ENCODE measurements around the gene TMEM182.

TMEM182 gene

DNA sequence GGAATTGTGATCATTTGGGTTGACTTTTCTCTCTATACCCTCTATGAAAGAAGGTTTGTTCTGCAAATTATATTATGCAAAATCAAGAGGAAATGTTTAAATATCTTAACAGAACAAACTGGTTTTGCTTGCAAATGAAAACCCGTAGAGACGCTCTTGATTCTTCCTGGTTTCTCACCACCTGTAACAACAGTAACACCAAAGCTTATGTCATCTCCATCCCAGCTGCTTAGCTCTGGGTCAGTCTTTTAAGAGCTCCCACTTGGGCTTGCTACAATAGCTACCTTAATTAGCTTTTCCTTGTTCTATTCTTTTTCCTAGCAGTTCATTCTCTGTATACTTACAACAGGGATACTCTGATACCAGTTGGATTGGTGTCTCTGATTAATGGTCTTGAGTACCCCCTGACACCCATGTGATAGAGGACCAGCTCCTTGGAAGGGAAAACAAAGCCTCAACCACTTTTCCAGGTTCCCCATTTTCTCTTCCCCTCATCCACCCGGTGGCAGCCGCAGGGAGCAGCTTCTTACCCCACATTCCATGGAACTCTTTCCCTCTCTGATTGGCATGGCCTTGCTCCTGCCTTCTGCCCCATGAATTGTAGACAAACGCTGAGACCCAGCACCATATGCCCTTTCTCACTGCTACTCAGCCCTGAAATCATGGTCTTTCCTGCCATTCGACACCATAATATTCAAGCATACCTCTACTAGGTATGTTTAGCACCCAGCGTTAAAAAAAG, 27.7 kb downstream of the TMEM182 start:
- Histone ChIP-seq H3K4me1 (ENCODE audit: insufficient read depth, low read length) (no peaks in the 10 kb centered on the region; the same call in 1 of the 2 replicates), H3K9ac (ENCODE audit: low read depth, low read length) (no peak overlapping the region), H3K27ac (ENCODE audit: low read length) (no peak overlapping the region), H3K4me3 (ENCODE audit: low read length) (no peak overlapping the region), H3K9me3 (ENCODE audit: insufficient read depth, low read depth, low read length) (no peaks in the 10 kb centered on the region), H3K27me3 (ENCODE audit: insufficient read depth, low read length) (no peaks in the 10 kb centered on the region), H3K36me3 (ENCODE audit: insufficient read depth, low read depth, low read length) (no peaks in the 10 kb centered on the region)

- Histone ChIP-seq H3K9me3 (ENCODE audit: insufficient read depth, low read depth, low read length) (no peaks in the 10 kb centered on the region), H3K9ac (ENCODE audit: low read depth, low read length) (no peak overlapping the region), H3K4me1 (ENCODE audit: insufficient read depth, low read length) (no peaks in the 10 kb centered on the region; the same call in 1 of the 2 replicates), H3K27me3 (ENCODE audit: insufficient read depth, low read length) (no peaks in the 10 kb centered on the region), H3K36me3 (ENCODE audit: insufficient read depth, low read depth, low read length) (no peaks in the 10 kb centered on the region), H3K27ac (ENCODE audit: low read length) (no peak overlapping the region), H3K4me3 (ENCODE audit: low read length) (no peak overlapping the region)
These were observed 28.2 kb downstream of the TMEM182 start for GRCh38 chr2:102790091-102790455.

DNA sequence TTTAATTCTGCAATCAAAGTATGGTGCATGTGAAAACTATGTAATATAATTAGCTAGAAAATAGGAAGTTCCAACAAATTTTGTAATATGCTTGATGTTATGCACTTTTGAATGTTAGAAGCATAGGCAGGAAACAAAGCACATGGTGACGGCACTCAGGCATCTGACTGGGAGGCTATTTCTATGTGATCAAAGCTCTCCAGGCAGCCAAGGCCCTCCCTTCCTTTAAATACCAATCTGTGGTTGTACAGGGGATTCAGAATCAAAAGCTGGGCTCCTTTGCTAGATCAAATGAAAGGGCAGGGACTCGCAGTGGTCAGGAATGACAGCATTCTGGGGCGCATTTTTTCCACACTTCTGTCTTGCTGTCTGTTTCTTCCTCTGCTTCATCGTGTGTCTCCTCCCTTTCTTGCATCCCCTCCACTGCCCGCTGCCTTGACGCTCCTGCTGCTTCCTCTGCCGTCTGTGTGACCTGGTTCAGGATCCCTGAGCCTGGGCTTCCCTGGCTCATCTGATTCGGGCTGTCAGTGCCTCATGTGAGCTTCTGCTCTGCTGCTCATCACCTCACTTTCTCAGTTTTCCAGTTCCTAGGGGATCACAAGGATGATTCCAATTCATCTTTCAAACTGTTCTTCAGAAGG, 30.9 kb downstream of the TMEM182 start:
- no peaks in the 10 kb centered on the region for H3K4me1 ChIP-seq (ENCODE audit: insufficient read depth, low read length)
- no peak overlapping the region for H3K27ac ChIP-seq (ENCODE audit: low read length)
- no peaks in the 10 kb centered on the region for H3K9me3 ChIP-seq (ENCODE audit: insufficient read depth, low read depth, low read length)
- no peaks in the 10 kb centered on the region for H3K27me3 ChIP-seq (ENCODE audit: insufficient read depth, low read length)
- no peaks in the 10 kb centered on the region for H3K36me3 ChIP-seq (ENCODE audit: insufficient read depth, low read depth, low read length)
- H3K4me3 ChIP-seq (ENCODE audit: low read length), result no peak overlapping the region
- no peak overlapping the region for H3K9ac ChIP-seq (ENCODE audit: low read depth, low read length)

DNA sequence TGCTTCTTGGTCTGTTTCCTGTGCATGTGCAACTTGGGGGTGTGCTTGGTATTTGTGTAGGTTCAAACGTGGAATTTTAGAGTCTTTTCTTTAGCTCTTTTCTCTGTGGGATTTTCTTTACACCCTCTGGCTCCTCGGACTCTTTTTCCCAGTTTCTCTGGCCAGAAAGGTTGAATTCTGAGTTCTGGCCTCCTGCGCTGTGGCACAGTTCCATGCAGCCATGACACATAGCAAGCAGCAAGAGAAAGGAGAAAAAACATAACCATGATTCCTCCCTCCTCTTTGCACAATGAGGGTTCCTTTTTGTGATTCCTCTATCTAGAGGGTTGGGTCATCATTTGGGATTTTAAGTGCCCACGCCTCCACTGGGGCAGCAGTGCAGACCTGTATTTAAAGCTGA, 33.8 kb downstream of the TMEM182 start:
- Histone ChIP-seq H3K27ac (ENCODE audit: low read length) (no peak overlapping the region), H3K27me3 (ENCODE audit: insufficient read depth, low read length) (no peaks in the 10 kb centered on the region), H3K36me3 (ENCODE audit: insufficient read depth, low read depth, low read length) (peaks cover 23% of the 10 kb centered on the region)

GRCh38 chr2:102796337-102796736, 34.5 kb downstream of the TMEM182 start:
- H3K9me3 ChIP-seq (ENCODE audit: insufficient read depth, low read depth, low read length), result peaks cover 25% of the 10 kb centered on the region
- H3K27ac ChIP-seq (ENCODE audit: low read length), result no peak overlapping the region
- no peaks in the 10 kb centered on the region for H3K4me1 ChIP-seq (ENCODE audit: insufficient read depth, low read length)
- H3K36me3 ChIP-seq (ENCODE audit: insufficient read depth, low read depth, low read length), result peaks cover 29% of the 10 kb centered on the region
- no peaks in the 10 kb centered on the region for H3K27me3 ChIP-seq (ENCODE audit: insufficient read depth, low read length)
- H3K9ac ChIP-seq (ENCODE audit: low read depth, low read length), result no peak overlapping the region
- no peak overlapping the region for H3K4me3 ChIP-seq (ENCODE audit: low read length)

More for the DNA sequence above, 33.8 kb downstream of the TMEM182 start:
- no peak overlapping the region for H3K9ac ChIP-seq (ENCODE audit: low read depth, low read length)
- H3K4me3 ChIP-seq (ENCODE audit: low read length), result no peak overlapping the region
- peaks cover 18% of the 10 kb centered on the region for H3K9me3 ChIP-seq (ENCODE audit: insufficient read depth, low read depth, low read length)
- H3K4me1 ChIP-seq (ENCODE audit: insufficient read depth, low read length), result no peaks in the 10 kb centered on the region

- peaks cover 37% of the 10 kb centered on the region for H3K9me3 ChIP-seq (ENCODE audit: insufficient read depth, low read depth, low read length)
- H3K27me3 ChIP-seq (ENCODE audit: insufficient read depth, low read length), result no peaks in the 10 kb centered on the region
- no peak overlapping the region for H3K9ac ChIP-seq (ENCODE audit: low read depth, low read length)
- H3K36me3 ChIP-seq (ENCODE audit: insufficient read depth, low read depth, low read length), result peaks cover 34% of the 10 kb centered on the region
- H3K4me3 ChIP-seq (ENCODE audit: low read length), result no peak overlapping the region
- no peaks in the 10 kb centered on the region for H3K4me1 ChIP-seq (ENCODE audit: insufficient read depth, low read length)
- no peak overlapping the region for H3K27ac ChIP-seq (ENCODE audit: low read length)
These were observed 35.7 kb downstream of the TMEM182 start for GRCh38 chr2:102797486-102797885.

GRCh38 chr2:102798181-102798580, 36.4 kb downstream of the TMEM182 start:
- no peaks in the 10 kb centered on the region for H3K4me1 ChIP-seq (ENCODE audit: insufficient read depth, low read length)
- no peak overlapping the region for H3K9ac ChIP-seq (ENCODE audit: low read depth, low read length)
- no peak overlapping the region for H3K4me3 ChIP-seq (ENCODE audit: low read length)
- peaks cover 34% of the 10 kb centered on the region for H3K36me3 ChIP-seq (ENCODE audit: insufficient read depth, low read depth, low read length)
- H3K9me3 ChIP-seq (ENCODE audit: insufficient read depth, low read depth, low read length), result peaks cover 39% of the 10 kb centered on the region
- no peaks in the 10 kb centered on the region for H3K27me3 ChIP-seq (ENCODE audit: insufficient read depth, low read length)
- H3K27ac ChIP-seq (ENCODE audit: low read length), result no peak overlapping the region

- Histone ChIP-seq H3K9ac (ENCODE audit: low read depth, low read length) (no peak overlapping the region), H3K9me3 (ENCODE audit: insufficient read depth, low read depth, low read length) (peaks cover 39% of the 10 kb centered on the region), H3K27me3 (ENCODE audit: insufficient read depth, low read length) (no peaks in the 10 kb centered on the region), H3K36me3 (ENCODE audit: insufficient read depth, low read depth, low read length) (peaks cover 34% of the 10 kb centered on the region), H3K27ac (ENCODE audit: low read length) (no peak overlapping the region), H3K4me3 (ENCODE audit: low read length) (no peak overlapping the region), H3K4me1 (ENCODE audit: insufficient read depth, low read length) (no peaks in the 10 kb centered on the region)
These were observed 39.4 kb downstream of the TMEM182 start for GRCh38 chr2:102801098-102801718.

DNA sequence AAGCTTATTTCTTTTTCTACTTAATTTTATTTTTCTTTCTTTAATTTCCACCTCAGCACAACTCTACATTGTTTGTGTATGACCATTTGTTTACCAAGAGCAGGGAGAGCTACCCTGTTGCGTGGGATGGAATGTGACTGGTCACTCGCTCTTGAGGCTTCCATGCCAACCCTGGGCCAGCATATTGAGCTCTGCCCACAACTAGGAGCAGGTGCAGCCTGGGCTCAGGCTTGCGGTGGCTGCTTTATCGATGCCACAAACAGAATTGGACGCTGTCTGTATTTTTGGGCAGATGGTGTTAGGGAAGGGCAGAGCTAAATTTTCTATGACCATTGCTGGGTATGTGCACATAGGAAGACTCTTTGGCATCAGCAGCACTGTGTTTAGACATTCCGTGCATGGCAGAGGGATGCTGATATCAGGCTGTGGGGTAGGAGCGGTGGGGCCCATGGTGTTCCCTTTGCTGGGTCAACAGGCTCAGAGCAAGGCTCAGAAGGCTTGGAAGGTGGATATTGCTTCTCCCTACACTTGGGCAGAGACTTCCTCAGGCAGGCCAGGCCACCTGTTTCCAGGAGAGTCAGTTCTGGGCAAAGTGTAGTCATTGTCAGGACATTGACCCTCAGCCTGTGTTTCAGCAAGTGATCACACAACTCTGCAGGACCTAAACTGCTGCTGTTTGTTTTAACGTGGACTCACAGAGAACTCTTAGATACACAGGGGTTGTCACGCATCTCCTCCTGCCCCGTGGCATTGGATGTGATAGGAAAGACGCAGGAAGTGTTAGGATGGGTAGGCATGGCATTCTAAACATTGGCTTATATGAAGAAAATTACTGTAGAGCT, 40.2 kb downstream of the TMEM182 start:
- H3K36me3 ChIP-seq (ENCODE audit: insufficient read depth, low read depth, low read length), result peaks cover 34% of the 10 kb centered on the region
- no peak overlapping the region for H3K4me3 ChIP-seq (ENCODE audit: low read length)
- no peak overlapping the region for H3K27ac ChIP-seq (ENCODE audit: low read length)
- H3K9ac ChIP-seq (ENCODE audit: low read depth, low read length), result no peak overlapping the region
- no peaks in the 10 kb centered on the region for H3K4me1 ChIP-seq (ENCODE audit: insufficient read depth, low read length)
- peaks cover 39% of the 10 kb centered on the region for H3K9me3 ChIP-seq (ENCODE audit: insufficient read depth, low read depth, low read length)
- no peaks in the 10 kb centered on the region for H3K27me3 ChIP-seq (ENCODE audit: insufficient read depth, low read length)

GRCh38 chr2:102803041-102803896, 41.4 kb downstream of the TMEM182 start:
- Histone ChIP-seq H3K4me3 (ENCODE audit: low read length) (no peak overlapping the region), H3K4me1 (ENCODE audit: insufficient read depth, low read length) (no peaks in the 10 kb centered on the region), H3K9ac (ENCODE audit: low read depth, low read length) (no peak overlapping the region), H3K27ac (ENCODE audit: low read length) (no peak overlapping the region), H3K27me3 (ENCODE audit: insufficient read depth, low read length) (no peaks in the 10 kb centered on the region), H3K9me3 (ENCODE audit: insufficient read depth, low read depth, low read length) (peaks cover 39% of the 10 kb centered on the region), H3K36me3 (ENCODE audit: insufficient read depth, low read depth, low read length) (peaks cover 31% of the 10 kb centered on the region)

DNA sequence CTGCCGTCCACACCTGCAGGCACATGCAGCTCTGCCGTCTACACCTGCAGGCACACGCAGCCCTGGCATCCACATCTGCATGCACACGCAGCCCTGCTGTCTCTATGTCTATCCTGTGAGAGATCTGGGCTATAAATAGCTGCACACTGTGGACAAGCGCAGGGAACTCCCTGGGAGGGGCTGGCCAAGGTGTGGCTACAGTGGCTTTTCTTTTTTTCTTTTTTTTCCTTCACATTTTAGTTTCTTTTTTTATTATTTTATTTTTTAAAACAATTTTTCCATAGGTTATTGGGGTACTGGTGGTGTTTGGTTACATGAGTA, 42.0 kb downstream of the TMEM182 start:
- peaks cover 29% of the 10 kb centered on the region for H3K36me3 ChIP-seq (ENCODE audit: insufficient read depth, low read depth, low read length)
- peaks cover 39% of the 10 kb centered on the region for H3K9me3 ChIP-seq (ENCODE audit: insufficient read depth, low read depth, low read length)
- no peak overlapping the region for H3K9ac ChIP-seq (ENCODE audit: low read depth, low read length)

More for the DNA sequence above, 42.0 kb downstream of the TMEM182 start:
- Histone ChIP-seq H3K27me3 (ENCODE audit: insufficient read depth, low read length) (no peaks in the 10 kb centered on the region), H3K27ac (ENCODE audit: low read length) (no peak overlapping the region), H3K4me3 (ENCODE audit: low read length) (no peak overlapping the region), H3K4me1 (ENCODE audit: insufficient read depth, low read length) (no peaks in the 10 kb centered on the region)

All from iPS-20b (cell line).